ENCODE measurements around the gene EFEMP2. TPM values are rescaled to one million over a fixed set of nuclear protein-coding genes. Genes with fewer than 3 reads are reported as not detected.

EFEMP2 gene
- total RNA-seq, 4 donors from 2014 or later = 70.7 to 125 (median 91.4) TPM

DNA sequence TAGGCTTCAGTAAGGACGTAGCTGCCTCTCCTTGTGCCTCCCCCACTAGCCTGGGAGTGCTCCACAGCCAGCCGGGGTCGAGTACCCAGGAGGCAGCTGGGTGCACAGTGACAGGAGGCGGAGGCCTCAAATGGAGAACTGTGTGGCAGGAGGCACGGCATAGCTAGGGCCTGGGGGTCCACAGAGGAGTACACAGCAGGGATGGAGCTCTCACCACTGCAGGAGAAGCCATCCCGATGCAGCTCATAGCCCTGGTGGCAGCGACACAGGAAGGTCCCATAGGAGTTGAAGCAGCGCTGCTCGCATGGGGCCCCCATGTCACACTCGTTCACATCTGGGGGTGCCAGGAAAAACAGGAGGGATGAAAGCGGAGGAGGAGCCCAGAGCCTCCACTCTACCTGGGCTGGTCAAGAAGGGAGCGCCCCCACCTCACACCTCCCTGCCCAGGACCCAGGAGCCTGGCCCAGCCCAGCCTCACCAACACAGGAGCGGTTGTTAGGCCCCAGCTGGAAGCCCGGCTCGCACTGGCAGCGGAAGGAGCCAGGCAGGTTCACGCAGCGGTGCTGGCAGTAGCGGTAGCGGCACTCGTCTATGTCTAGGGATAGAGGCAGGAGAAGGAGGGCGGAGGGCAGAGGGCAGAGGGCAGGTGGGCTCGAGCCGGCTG is 2.8 kb downstream of the EFEMP2 start:
- Histone ChIP-seq H3K4me1 (peaks cover 16 to 28% of the 10 kb centered on the region in 2 donors), H3K27me3 (no peaks in the 10 kb centered on the region), H3K36me3 (peaks cover 24 to 27% of the 10 kb centered on the region in 2 donors), H3K9me3 (no peaks in the 10 kb centered on the region), H3K27ac (no peak overlapping the region), H3K4me3 (replicated peaks in 1 of 3) (no peak overlapping the region)
- WGBS, 2 donors = 84 to 88% methylated on average over 22 to 24 of the region's 24 CpGs
- DNase-seq = no peak
- intact Hi-C loops (cut with DNase I) = no loop called here
- TF ChIP-seq POLR2A (IDR thresholded peaks at IDR 0.05) = no peak
- no peak for TF ChIP-seq CTCF (IDR thresholded peaks at IDR 0.05)

GRCh38 chr11:65868907-65869306 is 3.7 kb downstream of the EFEMP2 start:
- Histone ChIP-seq H3K36me3 (peaks cover 33 to 36% of the 10 kb centered on the region in 2 donors), H3K4me3 (replicated peaks in 1 of 3) (no peak overlapping the region), H3K4me1 (peaks cover 14 to 26% of the 10 kb centered on the region in 2 donors), H3K27ac (no peak overlapping the region), H3K9me3 (no peaks in the 10 kb centered on the region), H3K27me3 (no peaks in the 10 kb centered on the region)
- WGBS, 2 donors = 80 to 94% methylated on average over 3 of the region's 3 CpGs
- intact Hi-C loops (cut with DNase I) = no loop called here
- DNase-seq = no peak
- no peak for TF ChIP-seq CTCF (IDR thresholded peaks at IDR 0.05)
- no peak for TF ChIP-seq POLR2A (IDR thresholded peaks at IDR 0.05)

- H3K4me3 ChIP-seq (replicated peaks in 1 of 3) = no peak overlapping the region
- no peaks in the 10 kb centered on the region for H3K27me3 ChIP-seq
- H3K4me1 ChIP-seq = peaks cover 10 to 23% of the 10 kb centered on the region in 2 donors
- H3K27ac ChIP-seq = no peak overlapping the region
- WGBS, 2 donors = 86 to 93% methylated on average over 13 to 18 of the region's 19 CpGs
- intact Hi-C loops (cut with DNase I) = no loop called here
- H3K9me3 ChIP-seq = no peaks in the 10 kb centered on the region
- DNase-seq = no peak
- TF ChIP-seq POLR2A (IDR thresholded peaks at IDR 0.05) (no peak), CTCF (IDR thresholded peaks at IDR 0.05) (no peak)
- peaks cover 40 to 43% of the 10 kb centered on the region in 2 donors for H3K36me3 ChIP-seq
These were observed 4.4 kb downstream of the EFEMP2 start for GRCh38 chr11:65868076-65868667.

GRCh38 chr11:65867284-65868071 is 5.1 kb downstream of the EFEMP2 start:
- TF ChIP-seq POLR2A (IDR thresholded peaks at IDR 0.05) (no peak), CTCF (IDR thresholded peaks at IDR 0.05) (no peak)
- Histone ChIP-seq H3K36me3 (peaks cover 40 to 45% of the 10 kb centered on the region in 2 donors), H3K27ac (no peak overlapping the region), H3K9me3 (no peaks in the 10 kb centered on the region), H3K4me3 (replicated peaks in 1 of 3) (no peak overlapping the region), H3K27me3 (no peaks in the 10 kb centered on the region), H3K4me1 (peaks cover 6 to 23% of the 10 kb centered on the region in 2 donors)
- 68 to 71% methylated on average over 29 of the region's 29 CpGs for WGBS, 2 donors
- intact Hi-C loops (cut with DNase I) = no loop called here
- DNase-seq = no peak
